ENCODE data around the gene MEPCE.
"Not testable (repeated sequence)": the region's sequence is repeated elsewhere in the genome, so short reads cannot be mapped to it uniquely, and the experiment has no call there.

Gene MEPCE

DNA sequence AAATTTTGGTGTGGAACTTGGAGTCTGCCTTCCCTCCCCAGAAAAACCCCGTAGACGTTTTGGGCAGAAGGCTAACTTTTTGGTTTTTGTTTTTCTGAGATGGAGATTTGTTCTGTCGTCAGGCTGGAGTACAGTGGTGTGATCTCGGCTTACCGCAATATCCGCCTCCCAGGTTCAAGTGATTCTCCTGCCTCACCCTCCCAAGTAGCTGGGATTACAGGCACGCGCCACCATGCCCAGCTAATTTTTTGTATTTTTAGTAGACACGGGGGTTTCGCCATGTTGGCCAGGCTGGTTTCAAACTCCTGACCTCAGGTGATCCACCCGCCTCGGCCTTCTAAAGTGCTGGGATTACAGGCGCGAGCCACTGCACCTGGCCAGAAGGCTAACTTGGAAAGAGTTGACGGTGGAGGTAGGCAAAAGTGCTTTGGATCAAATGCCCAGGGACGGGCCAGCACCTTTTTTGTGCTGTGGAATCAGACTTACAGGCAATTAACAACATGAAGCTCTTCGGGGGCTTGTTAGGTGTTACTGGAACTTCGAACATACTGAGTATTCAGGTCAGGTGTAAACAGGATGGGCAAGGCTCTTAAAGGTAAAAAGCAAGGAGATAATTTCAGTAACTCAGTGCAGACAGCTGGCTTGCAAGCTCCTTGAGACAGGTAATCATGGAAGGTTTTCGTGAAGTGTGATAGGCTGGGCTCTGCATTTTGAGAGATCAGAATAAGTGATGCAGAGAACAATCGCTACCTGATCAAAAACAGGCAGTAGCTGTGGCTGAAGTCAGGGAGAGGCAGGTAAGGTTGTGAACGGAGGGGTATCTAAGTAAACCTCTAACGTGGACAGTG is 4.9 kb downstream of the MEPCE start:
- FAIRE-seq = no peak

DNA sequence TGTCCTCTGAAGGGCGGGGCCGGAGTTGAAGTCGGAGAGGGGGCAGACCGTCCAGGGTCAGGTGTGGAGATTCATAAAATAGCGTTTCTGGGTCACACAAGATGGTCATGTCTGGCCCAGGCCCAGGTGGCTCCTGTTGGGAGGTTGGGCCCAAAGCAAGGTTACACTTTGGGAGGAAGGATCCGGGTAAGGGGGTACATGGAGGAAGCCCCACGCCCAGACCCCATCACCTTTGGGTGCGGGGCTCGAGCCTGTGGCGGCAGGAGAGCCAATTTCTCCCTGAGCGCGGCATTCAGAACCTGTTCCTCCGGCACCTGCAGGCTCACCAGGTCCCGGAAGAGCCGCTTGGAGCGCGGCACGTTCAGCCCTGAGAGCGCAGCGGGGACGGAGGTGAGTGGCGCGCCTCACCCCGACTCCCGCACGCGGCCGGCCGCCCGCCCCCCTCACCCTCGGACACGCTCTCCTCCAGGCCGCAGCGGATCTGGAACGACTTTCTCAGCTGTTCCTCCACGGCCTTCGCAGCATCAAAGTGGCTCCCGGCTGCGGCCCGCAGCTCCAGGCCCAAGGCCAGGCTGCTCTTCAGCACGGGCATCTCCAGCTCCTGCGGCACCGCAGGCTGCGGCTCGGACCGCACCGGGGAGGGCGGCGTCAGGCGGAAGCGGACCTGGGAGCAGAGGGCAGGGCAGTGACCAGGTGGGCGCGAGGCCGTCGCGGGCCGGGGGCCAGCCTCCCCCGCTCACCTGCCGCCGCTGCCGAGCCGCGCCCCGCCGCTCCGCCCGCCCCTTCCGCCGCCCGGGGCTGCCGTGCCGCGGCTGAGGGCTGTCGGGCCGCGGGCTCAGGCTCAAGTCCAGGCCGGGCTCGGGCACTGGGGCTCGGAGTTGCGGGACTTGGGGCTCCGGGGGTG is 6.0 kb downstream of the MEPCE start:
- FAIRE-seq = no peak

DNA sequence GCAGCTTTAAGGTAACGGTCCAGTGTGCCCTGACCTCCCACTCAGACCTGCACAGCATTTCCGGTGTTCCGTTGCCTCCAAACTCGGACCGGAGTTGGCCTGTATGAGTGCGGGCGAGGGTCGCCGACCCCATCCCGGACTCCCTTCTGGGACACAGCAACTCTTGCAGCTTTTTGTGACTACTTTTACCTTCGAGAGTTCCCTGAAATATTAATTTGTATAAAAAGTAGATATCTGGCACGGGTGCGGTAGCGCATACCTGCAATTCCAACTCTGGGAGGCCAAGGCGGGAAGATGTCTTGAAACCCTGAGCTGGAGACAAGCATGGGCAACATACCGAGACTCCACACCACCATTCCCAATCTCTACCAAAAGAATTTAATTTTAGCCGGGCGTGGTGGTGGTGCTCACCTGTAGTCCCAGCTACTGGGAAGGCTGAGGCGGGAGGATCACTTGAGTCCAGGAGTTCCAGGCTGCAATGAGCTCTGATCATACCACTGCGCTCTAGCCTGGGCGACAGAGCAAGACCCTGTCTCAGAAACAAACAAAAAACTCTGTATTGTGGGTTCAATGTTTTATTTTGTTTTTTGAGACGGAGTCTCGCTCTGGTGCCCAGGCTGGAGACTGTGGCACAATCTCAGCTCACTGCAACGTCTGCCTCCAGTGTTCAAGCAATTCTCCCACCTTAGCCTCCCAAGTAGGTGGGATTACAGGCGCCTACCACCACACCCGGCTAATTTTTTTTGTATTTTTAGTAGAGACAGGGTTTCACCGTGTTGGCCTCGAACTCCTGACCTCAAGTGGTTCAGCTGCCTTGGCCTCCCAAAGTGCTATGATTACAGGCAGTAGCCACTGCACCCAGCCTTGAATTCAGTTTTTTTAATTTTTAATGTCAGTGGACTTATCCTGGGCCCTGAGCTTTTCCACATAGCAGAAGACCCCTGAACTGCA is 7.8 kb downstream of the MEPCE start:
- FAIRE-seq = no peak

DNA sequence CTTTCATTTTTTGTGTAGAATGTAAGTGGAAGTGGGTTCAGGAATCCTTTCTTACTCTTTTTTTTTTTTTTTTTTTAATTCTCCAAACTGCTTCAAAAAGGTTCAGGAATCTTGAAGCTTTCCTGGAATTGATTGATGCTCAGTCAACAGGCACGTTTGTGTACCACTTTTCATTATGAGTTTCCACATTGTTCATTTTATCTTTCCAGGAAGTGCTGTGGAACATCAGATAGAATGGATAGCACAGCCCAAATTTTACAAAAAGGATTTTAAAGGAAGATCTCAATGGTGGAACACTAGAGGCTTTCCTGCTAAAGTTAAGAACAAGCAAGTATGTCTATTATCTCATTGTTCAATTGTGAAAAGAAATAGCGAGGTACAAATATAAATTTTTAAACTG is 8.5 kb downstream of the MEPCE start:
- FAIRE-seq = no peak

DNA sequence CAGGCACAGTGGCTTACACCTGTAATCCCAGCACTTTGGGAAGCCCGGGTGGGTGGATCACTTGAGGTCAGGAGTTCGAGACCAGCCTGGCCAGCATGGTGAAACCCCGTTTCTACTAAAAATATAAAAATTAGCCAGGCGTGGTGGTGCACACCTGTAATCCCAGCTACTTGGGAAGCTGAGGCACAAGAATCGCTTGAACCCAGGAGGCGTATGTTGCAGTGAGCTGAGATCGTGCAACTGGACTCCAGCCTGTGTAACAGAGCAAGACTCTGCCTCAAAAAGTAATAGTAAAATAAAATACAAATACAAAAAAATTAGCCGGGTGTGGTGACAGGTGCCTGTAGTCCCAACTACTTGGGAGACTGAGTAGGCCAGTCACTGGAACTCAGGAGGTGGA is 9.1 kb downstream of the MEPCE start:
- not testable (repeated sequence) for FAIRE-seq

DNA sequence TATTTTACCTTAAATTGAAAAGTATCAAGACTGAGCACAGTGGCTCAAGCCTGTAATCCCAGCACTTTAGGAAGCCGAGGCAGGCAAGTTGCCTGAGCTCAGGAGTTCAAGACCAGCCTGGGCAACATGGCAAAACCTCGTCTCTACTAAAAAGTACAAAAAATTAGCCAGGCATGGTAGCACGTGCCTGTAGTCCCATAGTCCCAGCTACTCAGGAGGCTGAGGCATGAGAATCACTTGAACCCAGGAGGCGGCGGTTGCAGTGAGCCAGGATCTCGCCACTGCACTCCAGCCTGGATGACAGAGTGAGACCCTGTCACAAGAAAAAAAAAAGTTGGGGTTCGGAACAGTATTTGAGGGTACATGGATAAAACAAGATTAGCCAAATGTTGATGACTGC is 9.6 kb downstream of the MEPCE start:
- FAIRE-seq = not testable (repeated sequence)

DNA sequence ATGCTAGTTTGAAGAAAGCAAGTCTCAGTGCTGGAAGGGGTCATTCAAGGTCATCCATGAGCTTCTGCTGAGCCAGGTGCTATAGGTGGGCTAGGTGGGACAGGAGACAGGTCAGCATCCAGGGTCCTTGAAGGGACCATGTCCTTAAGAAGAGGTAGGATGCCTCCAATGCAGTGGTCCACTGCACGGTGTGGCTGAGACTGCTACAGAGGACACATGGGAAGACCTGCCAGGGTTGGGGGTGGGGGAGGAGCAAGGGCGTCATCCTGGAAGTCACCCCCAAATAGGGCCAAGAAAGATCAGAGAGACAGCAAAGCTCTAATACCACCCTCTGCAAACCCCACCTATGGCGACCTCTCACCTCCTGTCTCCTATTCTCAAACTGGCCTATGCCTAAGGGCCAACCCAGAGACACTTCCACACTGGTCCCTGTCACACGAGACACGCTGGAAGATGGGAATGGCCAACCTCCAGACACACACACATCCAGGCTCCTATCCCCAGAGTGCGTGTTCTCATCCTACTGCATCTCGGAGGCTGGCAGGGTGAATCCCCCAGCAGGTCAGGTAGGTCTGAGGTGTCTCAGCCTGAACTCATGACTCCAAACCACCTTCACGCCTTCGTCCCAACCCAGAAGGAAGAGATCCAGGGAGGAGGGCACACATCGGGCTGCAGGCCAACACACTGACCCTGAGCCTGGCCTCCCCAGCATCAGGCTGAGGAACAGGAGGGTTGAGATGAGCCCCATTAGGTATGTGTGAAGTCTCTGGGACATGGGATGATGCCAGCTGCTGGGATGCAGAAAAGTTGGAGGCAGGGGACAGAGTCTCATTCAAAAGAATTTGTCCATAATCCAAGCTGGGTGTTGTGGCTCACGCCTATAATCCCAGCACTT is 12.3 kb downstream of the MEPCE start:
- no peak for FAIRE-seq

DNA sequence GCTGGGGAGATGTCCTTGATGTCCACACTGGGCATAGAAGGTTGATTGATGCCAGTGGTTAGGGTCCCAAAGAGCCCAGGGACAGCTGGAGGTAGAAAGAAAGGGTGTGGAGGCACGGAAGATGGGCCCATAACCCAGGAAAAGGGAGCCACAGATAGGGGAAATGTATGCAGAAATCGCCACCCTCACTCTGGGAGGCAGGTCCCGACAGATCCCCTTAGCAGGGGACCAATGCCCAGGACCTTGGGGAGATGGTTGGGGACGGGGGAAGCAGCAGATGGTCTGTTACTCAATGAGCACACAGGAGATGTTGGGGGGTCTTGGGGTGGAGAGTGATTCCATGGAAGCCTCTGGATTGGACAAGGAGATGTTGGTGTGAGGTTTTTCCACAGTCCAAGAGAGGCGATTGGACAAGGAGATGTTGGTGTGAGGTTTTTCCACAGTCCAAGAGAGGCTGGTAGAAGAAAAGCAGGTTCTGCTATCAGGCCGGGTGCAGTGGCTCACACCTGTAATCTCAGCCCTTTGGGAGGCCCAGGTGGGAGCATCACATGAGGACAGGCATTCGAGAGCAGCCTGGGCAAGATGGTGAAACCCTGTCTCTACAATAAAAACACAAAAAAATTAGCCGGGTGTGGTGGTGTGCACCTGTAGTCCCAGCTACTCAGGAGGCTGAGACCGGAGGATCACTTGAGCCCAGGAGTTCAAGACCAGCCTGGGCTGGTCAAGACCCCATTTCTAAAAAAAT is 13.6 kb downstream of the MEPCE start:
- no peak for FAIRE-seq

DNA sequence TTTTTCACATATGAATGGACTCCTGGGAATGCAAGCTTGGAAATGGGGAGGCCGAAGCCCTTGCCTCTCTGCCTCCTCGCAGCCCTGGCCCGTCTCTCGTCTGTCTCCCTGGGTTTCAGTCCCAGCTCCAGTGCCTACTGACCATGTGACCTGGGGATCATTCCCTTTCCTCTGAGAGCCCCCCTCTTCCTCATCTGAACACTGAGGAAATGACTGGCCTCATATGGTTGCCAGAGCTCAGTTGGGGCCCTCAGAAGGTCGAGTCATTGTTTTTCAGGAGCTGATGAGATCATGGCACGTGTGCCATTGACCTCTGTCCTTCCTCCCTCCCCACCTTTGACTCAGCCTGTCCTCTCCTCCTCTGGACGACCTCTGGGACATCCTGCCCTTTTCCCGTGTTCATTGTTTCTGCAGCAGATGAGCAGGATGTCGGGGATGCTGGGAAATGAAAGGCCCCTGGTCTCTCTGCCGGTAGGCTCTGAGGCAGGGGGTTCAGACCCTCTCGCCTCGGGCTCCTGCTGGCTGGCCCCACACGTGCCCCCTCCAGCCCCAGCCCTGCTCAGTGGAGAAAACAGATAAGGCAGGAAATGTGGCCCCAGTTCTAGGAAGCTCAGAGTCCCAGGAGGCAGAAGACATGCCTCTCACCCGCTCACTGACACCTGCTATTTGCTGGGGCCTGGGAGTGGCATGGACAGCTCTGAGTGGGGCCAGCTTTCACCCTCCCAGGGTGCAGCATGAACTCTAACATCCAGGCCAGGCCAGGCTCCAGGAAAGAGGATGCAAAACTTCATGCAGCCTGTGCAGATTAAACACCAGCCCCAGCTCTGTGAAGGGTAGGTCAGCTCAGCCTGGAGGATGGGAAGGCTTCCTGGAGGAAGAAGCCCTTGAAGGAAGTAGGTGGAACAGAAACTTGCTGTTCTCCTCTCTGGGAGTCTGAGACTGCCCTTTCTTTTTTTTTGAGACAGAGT is 15.0 kb downstream of the MEPCE start:
- FAIRE-seq = no peak

DNA sequence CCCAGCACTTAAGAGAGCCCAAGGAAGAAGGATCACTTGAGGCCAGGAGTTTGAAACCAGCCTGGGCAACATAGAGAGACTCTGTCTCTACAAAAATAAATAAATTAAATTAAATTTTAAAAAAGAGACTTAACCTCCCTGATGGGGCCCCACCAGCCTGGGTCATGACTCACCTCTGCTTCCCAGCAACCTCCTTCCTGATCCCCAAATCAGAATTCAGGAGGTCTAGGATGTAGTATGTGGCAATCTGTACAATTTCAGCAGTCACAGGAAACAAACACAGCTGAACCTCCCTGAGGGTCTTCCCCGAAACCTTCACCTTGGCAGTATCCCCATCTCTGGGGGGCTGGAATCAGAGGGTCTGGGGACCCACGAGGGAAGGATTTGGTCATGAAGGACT is 16.4 kb downstream of the MEPCE start:
- FAIRE-seq = no peak

DNA sequence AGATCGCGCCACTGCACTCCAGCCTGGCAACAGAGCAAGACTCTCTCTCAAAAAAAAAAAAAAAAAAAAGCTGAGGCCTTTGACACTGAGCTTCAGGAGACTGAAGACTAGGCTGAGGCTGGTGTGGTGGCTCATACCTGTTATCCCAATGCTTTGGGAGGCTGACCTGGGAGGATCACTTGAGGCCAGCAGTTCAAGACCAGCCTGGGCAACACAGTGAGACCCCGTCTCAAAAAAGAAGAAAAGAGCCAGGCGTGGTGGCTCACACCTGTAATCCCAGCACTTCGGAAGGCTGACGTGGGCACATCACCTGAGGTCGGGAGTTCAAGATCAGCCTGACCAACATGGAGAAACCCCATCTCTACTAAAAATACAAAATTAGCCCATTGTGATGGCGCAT is 17.7 kb downstream of the MEPCE start:
- FAIRE-seq = not testable (repeated sequence)

DNA sequence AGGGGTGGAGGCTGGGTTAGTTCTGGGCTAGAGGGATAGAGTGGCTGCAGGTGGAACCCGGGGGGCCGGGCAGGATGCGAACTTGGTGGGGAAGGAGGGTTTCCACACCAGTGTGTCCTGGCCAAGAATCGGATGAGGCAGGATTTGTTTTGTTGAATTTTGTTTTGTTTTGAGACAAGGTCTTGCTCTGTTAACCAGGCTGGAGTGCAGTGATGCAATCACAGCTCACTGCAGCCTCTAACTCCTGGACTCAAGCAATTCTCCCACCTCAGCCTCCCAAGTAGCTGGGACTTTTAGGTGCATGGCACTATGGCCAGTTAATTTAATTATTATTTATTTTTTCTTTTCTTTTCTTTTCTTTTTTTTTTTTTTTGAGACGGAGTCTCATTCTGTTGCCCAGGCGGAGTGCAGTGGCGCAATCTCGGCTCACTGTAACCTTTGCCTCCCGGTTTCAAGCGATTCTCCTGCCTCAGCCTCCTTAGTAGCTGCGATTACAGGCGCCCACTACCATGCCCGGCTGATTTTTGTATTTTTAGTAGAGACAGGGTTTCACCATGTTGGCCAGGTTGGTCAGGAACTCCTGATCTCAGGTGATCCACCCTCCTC is 19.7 kb downstream of the MEPCE start:
- FAIRE-seq = no peak

DNA sequence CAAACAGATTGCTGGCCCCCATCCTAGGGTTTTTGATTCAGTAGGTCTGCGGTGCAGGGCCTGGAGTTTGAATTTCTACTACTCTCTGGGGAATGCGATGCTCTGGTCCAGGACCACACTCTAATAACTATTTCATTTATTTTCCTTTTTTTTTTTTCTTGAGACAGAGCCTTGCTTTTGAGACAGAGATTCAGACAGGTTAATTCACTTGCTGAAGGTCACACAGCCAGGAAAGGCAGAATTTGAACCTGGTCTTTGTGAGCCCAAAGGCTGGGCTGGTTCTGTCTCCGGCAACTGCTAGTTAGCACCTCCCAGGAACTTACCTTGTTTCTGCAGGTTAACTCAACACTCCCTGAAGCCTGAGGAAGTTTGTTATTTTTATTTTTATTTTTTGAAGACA is 22.9 kb downstream of the MEPCE start:
- no peak for FAIRE-seq

DNA sequence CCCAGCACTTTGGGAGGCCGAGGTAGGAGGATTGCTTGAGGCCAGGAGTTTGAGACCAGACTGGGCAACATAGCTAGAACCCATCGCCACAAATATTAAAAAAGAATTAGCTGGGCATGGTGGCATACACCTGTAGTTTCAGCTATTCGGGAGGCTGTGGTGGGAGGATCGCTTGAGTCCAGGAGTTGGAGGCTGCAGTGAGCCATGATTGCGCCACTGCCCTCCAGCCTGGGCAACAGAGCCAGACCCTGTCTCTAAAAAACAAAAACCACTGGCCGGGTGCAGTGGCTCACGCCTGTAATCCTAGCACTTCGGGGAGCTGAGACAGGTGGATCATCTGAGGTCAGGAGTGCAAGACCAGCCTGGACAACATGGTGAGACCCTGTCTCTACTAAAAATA is 24.2 kb downstream of the MEPCE start:
- not testable (repeated sequence) for FAIRE-seq

DNA sequence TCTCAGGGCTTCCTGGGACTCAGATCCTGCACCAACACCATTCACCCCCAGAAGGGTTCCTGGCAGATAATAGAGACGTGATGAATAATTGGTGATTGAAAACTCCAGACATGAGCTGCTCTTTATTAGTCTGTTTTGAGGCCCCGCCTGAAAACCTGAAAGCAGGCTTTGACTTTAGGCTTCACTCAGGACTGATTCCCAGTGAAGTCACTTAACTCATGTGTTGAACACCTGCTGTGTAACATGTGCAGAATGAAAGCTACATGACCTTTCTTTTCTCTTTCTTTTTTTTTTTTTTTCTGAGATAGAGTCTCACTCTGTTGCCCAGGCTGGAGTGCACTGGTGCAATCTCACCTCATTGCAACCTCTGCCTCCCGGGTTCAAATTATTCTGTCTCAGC is 25.6 kb downstream of the MEPCE start:
- FAIRE-seq = no peak

DNA sequence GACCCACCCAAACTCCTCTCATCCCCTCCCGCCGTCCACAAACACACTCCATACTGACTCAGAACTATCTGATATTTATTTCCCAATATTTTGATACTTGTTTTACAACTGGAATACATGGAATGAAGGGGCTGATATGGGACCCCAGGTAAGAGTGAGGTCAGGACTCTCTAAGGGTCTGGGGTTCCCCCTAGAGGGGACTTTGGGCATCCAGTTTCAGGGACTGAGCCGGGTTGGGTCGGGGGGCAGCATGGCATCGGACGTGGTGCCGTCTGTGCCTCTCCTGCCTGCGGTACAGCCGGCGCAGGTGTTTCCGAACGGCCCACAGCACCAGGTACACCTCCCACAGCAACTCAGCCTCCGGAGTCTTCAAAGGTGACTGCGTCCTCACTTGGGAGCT is 26.9 kb downstream of the MEPCE start:
- no peak for FAIRE-seq

DNA sequence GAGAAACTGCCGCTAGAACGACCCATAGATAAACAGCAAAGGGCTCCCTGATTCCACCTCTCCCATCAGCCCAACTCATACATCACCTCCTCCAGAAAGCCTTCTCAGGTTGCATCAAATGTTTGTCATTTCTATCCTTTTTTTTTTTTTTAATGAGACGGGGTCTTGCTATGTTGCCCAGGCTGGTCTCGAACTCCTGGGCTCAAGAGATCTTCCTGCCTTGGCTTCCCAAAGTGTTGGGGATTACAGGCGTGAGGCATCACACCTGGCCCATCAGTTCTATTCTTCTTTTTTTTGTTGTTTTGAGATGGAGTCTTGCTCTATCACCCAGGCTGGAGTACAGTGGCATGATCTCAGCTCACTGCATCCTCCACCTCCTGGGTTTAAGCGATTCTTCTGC is 27.4 kb downstream of the MEPCE start:
- no peak for FAIRE-seq

DNA sequence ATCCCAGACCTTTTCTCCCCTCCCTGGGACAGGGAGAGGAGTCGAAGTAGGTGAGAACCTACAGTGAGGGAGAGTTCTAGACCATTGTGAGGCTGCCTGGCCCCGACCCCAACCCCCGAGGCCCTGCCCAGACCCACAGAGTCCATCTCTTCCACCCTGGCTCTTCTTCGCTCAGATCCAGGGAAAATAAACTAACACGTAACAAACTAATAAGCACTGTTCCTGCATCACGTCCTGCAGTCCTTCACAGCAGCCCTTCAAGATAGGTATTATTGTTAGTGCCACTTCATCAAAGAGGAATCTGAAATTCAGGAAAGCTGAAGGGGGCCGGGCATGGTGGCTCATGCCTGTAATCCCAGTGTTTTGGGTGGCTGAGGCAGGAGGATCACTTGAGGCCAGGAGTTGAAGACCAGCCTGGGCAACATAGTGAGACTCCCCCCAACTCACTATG is 34.6 kb downstream of the MEPCE start, which contains the start of gene SPACDR:
TSS of gene SPACDR (minus strand) at position 51 of the 451 bp plus-strand sequence. CDS start 235 bp downstream, outside the sequence.
- no peak for FAIRE-seq

DNA sequence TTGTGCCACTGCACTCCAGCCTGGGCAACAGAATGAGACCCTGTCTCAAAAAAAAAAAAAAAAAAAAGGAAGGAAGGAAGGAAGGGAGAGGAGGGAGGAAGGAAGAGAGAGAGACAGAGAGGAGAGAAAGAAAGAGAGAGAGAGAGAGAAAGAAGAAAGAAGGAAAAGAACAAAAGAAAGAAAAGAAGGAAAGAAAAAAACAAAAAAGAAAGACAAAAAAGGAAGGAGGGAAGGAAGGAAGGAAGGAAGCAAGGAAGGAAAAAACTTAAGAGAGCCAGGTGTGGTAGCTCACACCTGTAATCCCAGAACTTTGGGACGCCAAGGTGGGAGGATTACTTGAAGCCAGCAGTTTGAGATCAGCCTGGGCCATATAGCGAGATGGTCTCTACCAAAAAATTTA is 35.2 kb downstream of the MEPCE start:
- FAIRE-seq = no peak
